ENCODE measurements around the gene SLC25A34.

The SLC25A34 gene

DNA sequence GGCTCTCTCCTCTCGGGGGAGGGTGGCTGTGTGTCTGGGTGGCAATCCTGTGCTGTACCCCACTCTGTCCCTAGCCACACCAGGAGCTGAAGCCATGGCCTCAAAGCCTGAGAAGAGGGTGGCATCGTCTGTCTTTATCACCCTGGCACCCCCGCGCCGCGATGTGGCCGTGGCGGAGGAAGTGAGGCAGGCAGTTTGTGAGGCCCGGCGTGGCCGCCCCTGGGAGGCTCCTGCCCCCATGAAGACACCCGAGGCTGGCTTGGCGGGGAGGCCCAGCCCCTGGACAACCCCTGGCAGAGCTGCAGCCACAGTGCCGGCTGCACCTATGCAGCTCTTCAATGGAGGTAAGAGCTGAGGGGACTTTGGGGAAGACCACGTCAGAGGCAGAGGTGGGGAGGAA lies 28.8 kb downstream of the SLC25A34 start:
- no peak for DNase-seq (ENCODE audit: low read depth in 1 of 2, low spot score in 1 of 2)
- TF ChIP-seq SPI1 (IDR thresholded peaks at IDR 0.05; ENCODE audit: borderline replicate concordance, low read depth) (no peak), POLR2AphosphoS5 (IDR thresholded peaks at IDR 0.05; ENCODE audit: low read depth) (no peak)
- TF ChIP-seq, protein P1, sequence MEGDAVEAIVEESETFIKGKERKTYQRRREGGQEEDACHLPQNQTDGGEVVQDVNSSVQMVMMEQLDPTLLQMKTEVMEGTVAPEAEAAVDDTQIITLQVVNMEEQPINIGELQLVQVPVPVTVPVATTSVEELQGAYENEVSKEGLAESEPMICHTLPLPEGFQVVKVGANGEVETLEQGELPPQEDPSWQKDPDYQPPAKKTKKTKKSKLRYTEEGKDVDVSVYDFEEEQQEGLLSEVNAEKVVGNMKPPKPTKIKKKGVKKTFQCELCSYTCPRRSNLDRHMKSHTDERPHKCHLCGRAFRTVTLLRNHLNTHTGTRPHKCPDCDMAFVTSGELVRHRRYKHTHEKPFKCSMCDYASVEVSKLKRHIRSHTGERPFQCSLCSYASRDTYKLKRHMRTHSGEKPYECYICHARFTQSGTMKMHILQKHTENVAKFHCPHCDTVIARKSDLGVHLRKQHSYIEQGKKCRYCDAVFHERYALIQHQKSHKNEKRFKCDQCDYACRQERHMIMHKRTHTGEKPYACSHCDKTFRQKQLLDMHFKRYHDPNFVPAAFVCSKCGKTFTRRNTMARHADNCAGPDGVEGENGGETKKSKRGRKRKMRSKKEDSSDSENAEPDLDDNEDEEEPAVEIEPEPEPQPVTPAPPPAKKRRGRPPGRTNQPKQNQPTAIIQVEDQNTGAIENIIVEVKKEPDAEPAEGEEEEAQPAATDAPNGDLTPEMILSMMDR (IDR thresholded peaks at IDR 0.05; ENCODE audit: insufficient read depth, low read length): no peak
- Histone ChIP-seq H3K27me3 (ENCODE audit: insufficient read depth, poor library complexity, severe bottlenecking) (peaks cover 20% of the 10 kb centered on the region), H3K4me3 (replicated peaks; ENCODE audit: insufficient read depth, low read length) (no peak overlapping the region), H3K27ac (replicated peaks) (no peak overlapping the region)

DNA sequence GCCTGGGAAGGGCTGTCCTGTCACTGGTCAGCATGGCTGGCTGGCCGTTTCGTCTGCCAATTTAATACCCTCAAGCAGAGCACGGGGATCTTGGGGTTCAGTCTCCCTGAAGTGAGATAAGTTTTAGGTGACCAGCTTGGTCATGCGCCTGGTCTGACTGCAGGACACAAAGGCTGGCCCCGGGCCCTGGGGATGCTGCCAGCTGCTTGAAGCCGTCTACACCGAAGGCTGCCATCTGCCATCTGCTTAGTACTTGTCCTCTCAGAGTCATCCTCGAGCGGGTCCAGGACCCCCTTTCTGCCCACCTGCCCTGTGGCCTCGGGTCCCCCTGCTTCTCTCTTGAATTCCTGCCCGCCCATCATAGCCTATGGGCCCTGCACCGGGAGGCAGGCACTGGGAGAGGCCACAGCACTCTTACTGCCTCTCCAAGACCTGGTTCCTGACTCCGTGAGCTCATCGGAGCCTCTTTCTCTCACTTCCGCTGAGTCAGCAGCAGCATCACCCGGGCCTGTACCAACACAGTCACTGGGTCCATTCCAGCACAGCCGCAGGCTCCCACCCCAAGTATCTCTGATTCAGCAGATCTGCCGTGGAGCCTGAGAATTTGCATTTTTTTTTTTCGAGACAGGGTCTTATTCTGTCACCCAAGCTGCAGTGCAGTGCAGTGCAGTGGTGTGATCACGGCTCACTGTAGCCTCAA lies 29.6 kb downstream of the SLC25A34 start:
- Histone ChIP-seq H3K4me3 (replicated peaks; ENCODE audit: insufficient read depth, low read length) (no peak overlapping the region), H3K27ac (replicated peaks) (no peak overlapping the region), H3K27me3 (ENCODE audit: insufficient read depth, poor library complexity, severe bottlenecking) (peaks cover 14% of the 10 kb centered on the region)
- TF ChIP-seq GABPA (IDR thresholded peaks at IDR 0.05; ENCODE audit: low read depth) (no peak), POLR2AphosphoS5 (IDR thresholded peaks at IDR 0.05; ENCODE audit: low read depth) (no peak), SPI1 (IDR thresholded peaks at IDR 0.05; ENCODE audit: borderline replicate concordance, low read depth) (no peak)
- TF ChIP-seq, protein P1 (IDR thresholded peaks at IDR 0.05; ENCODE audit: insufficient read depth, low read length): no peak
- TF ChIP-seq, protein P2, sequence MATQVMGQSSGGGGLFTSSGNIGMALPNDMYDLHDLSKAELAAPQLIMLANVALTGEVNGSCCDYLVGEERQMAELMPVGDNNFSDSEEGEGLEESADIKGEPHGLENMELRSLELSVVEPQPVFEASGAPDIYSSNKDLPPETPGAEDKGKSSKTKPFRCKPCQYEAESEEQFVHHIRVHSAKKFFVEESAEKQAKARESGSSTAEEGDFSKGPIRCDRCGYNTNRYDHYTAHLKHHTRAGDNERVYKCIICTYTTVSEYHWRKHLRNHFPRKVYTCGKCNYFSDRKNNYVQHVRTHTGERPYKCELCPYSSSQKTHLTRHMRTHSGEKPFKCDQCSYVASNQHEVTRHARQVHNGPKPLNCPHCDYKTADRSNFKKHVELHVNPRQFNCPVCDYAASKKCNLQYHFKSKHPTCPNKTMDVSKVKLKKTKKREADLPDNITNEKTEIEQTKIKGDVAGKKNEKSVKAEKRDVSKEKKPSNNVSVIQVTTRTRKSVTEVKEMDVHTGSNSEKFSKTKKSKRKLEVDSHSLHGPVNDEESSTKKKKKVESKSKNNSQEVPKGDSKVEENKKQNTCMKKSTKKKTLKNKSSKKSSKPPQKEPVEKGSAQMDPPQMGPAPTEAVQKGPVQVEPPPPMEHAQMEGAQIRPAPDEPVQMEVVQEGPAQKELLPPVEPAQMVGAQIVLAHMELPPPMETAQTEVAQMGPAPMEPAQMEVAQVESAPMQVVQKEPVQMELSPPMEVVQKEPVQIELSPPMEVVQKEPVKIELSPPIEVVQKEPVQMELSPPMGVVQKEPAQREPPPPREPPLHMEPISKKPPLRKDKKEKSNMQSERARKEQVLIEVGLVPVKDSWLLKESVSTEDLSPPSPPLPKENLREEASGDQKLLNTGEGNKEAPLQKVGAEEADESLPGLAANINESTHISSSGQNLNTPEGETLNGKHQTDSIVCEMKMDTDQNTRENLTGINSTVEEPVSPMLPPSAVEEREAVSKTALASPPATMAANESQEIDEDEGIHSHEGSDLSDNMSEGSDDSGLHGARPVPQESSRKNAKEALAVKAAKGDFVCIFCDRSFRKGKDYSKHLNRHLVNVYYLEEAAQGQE (IDR thresholded peaks at IDR 0.05; ENCODE audit: insufficient replicate concordance, low read depth): no peak
- DNase-seq (ENCODE audit: low read depth in 1 of 2, low spot score in 1 of 2): no peak

DNA sequence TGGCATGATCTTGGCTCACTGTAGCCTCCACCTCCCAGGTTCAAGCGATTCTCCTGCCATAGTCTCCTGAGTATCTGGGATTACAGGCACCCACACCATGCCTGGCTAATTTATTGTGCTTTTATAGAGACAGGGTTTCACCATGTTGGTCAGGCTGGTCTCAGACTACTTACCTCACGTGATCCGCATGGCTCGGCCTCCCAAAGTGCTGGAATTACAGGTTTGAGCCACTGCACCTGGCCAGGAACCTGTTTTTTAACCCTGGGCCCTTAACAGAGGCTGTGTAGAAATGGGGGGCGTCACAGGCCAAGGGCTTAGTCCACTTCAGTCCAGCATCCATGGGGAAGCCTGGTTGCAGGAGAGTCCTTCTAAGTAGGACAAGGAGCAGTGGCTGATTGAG lies 31.9 kb downstream of the SLC25A34 start:
- TF ChIP-seq, protein P2 (IDR thresholded peaks at IDR 0.05; ENCODE audit: insufficient replicate concordance, low read depth): no peak
- TF ChIP-seq, protein P1 (IDR thresholded peaks at IDR 0.05; ENCODE audit: insufficient read depth, low read length): no peak
- TF ChIP-seq SPI1 (IDR thresholded peaks at IDR 0.05; ENCODE audit: borderline replicate concordance, low read depth): no peak
- TF ChIP-seq GABPA (IDR thresholded peaks at IDR 0.05; ENCODE audit: low read depth): no peak
- no peak for DNase-seq (ENCODE audit: low read depth in 1 of 2, low spot score in 1 of 2)
- no peak overlapping the region for H3K27ac ChIP-seq (replicated peaks)

DNA sequence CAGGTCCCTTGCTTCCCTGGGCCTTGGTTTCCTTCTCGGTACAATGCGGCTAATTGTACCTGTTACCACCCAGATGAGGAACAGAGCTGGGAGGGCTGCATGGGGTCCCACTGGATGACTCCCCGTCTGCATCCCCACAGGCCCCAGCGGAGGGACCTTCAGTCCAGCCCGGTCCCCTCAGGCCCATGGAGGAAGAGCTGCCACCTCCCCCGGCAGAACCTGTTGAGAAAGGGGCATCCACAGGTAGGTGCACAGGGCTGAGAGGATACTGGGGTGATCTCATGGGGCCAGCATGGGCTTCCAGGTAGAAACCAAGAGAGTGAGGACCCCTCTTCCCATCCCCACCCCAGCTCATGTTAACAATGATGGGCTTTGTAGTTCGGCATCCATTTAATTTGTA lies 32.3 kb downstream of the SLC25A34 start:
- no peak for DNase-seq (ENCODE audit: low read depth in 1 of 2, low spot score in 1 of 2)
- Histone ChIP-seq H3K27me3 (ENCODE audit: insufficient read depth, poor library complexity, severe bottlenecking) (peaks cover 9% of the 10 kb centered on the region), H3K4me3 (replicated peaks; ENCODE audit: insufficient read depth, low read length) (no peak overlapping the region), H3K27ac (replicated peaks) (no peak overlapping the region)
- TF ChIP-seq POLR2AphosphoS5 (IDR thresholded peaks at IDR 0.05; ENCODE audit: low read depth) (no peak), SPI1 (IDR thresholded peaks at IDR 0.05; ENCODE audit: borderline replicate concordance, low read depth) (no peak)
- TF ChIP-seq, protein P1 (IDR thresholded peaks at IDR 0.05; ENCODE audit: insufficient read depth, low read length): no peak
- TF ChIP-seq, protein P2 (IDR thresholded peaks at IDR 0.05; ENCODE audit: insufficient replicate concordance, low read depth): no peak

More for the DNA sequence above, 31.9 kb downstream of the SLC25A34 start:
- peaks cover 9% of the 10 kb centered on the region for H3K27me3 ChIP-seq (ENCODE audit: insufficient read depth, poor library complexity, severe bottlenecking)
- no peak overlapping the region for H3K4me3 ChIP-seq (replicated peaks; ENCODE audit: insufficient read depth, low read length)

Measured in HL-60 (cell line).